Raji (cell line): Measurements from ENCODE around the gene BRSK2.

Source experiments
- POLR2A ChIP-seq: IDR thresholded peaks from 2 replicates; pipeline ENCODE4 v1.6.1; 2011; ENCODE audit warnings: low read depth, low read length, control low read depth; ENCODE audit not compliant: insufficient read depth

Gene BRSK2

GRCh38 chr11:1397146-1397861, 7.6 kb downstream of the BRSK2 start:
- TF ChIP-seq POLR2A, result no peak

- TF ChIP-seq POLR2A, result no peak
These were observed 8.3 kb downstream of the BRSK2 start for GRCh38 chr11:1397862-1398527.

- no peak for TF ChIP-seq POLR2A
These were observed 8.9 kb downstream of the BRSK2 start for GRCh38 chr11:1398528-1399235.

GRCh38 chr11:1399386-1400316, 9.9 kb downstream of the BRSK2 start:
- TF ChIP-seq POLR2A, result no peak

- no peak for TF ChIP-seq POLR2A
These were observed 10.8 kb downstream of the BRSK2 start for GRCh38 chr11:1400317-1401170.

- no peak for TF ChIP-seq POLR2A
These were observed 11.4 kb downstream of the BRSK2 start for GRCh38 chr11:1401171-1401445.

- no peak for TF ChIP-seq POLR2A
These were observed 12.0 kb downstream of the BRSK2 start for GRCh38 chr11:1401656-1402221.

- TF ChIP-seq POLR2A, result no peak
These were observed 12.8 kb downstream of the BRSK2 start for GRCh38 chr11:1402355-1403077.

GRCh38 chr11:1403078-1403620, 13.4 kb downstream of the BRSK2 start:
- no peak for TF ChIP-seq POLR2A

GRCh38 chr11:1403721-1404460, 14.2 kb downstream of the BRSK2 start:
- TF ChIP-seq POLR2A, result no peak

GRCh38 chr11:1404461-1405185, 14.9 kb downstream of the BRSK2 start:
- TF ChIP-seq POLR2A, result no peak

- no peak for TF ChIP-seq POLR2A
These were observed 15.7 kb downstream of the BRSK2 start for GRCh38 chr11:1405186-1406020.
